Measurements from ENCODE around the gene WLS. TPM values are rescaled to one million over a fixed set of nuclear protein-coding genes. Genes with fewer than 3 reads are reported as not detected.

Gene WLS
- total and polyA plus RNA-seq, 2 experiments from 2014 or later, result 0.87 to 1.2 TPM

GRCh38 chr1:68227598-68227997 is 4.7 kb downstream of the WLS start (continued):
- TF ChIP-seq ZNF462 (CRISPR knock-in tag; IDR thresholded peaks at IDR 0.05), result no peak
- no peak for TF ChIP-seq JUNB (IDR thresholded peaks at IDR 0.05; ENCODE audit: unreplicated experiment)
- TF ChIP-seq NANOG (IDR thresholded peaks at IDR 0.05; ENCODE audit: borderline replicate concordance), result no peak
- TF ChIP-seq ZNF331 (CRISPR knock-in tag; IDR thresholded peaks at IDR 0.05; ENCODE audit: low read depth), result no peak

DNA sequence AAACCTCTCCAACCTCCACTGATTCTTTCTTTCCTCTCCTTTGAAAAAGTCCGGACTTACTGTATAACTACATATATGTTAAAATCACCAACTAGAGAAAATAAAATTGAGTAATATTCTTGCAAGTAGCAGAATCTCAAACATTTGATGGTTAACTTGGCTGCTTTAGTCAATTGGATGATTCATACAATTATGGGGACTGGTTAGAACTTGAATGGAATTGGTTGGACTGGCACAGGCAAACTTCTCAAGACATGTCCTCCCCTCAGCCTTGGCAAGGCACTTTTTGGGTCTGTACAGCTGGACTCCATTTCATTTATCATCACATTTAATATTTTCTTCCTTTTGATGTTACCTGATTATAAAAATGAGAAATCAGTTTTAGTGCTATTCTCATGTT is 6.5 kb downstream of the WLS start:
- Histone ChIP-seq H3K4me1 (ENCODE audit: insufficient read depth) (peaks cover 16% of the 10 kb centered on the region), H3K9me2 (ENCODE audit: insufficient read depth) (no peaks in the 10 kb centered on the region), H3K79me2 (replicated peaks; ENCODE audit: insufficient read depth) (no peaks in the 10 kb centered on the region), H3K27ac (ENCODE audit: low read depth) (no peak overlapping the region), H2AFZ (no peak overlapping the region), H4K20me1 (replicated peaks; ENCODE audit: insufficient read depth) (0 out of 2 replicates have a peak, but pooled peaks cover 4% of the 10 kb centered on the region), H3K4me3 (no peak overlapping the region), H3K4me2 (no peak overlapping the region; the same call in 1 of the 2 replicates), H3F3A (replicated peaks; ENCODE audit: low read depth) (no peaks in the 10 kb centered on the region), H3K27me3 (ENCODE audit: insufficient read depth) (peaks cover 73% of the 10 kb centered on the region), H3K36me3 (ENCODE audit: insufficient read depth) (no peaks in the 10 kb centered on the region)
- ATAC-seq, result no peak
- H3K36me3 Mint-ChIP-seq (ENCODE audit: low read depth), result no peaks in the 10 kb centered on the region
- H3K9me3 Mint-ChIP-seq, result peaks cover 2% of the 10 kb centered on the region; the same call in 1 of the 3 replicates
- DNase-seq (ENCODE audit: low spot score), result no peak
- H3K4me1 Mint-ChIP-seq, result peaks cover 23% of the 10 kb centered on the region
- no peak for TF ChIP-seq NANOG (IDR thresholded peaks at IDR 0.05; ENCODE audit: borderline replicate concordance)
- no peak for TF ChIP-seq CREB1 (CRISPR knock-in tag; IDR thresholded peaks at IDR 0.05; ENCODE audit: low read depth)
- no peak for TF ChIP-seq ZNF331 (CRISPR knock-in tag; IDR thresholded peaks at IDR 0.05; ENCODE audit: low read depth)
- TF ChIP-seq EZH2 (IDR thresholded peaks at IDR 0.05; ENCODE audit: low read depth, unreplicated experiment), result no peak
- H3K4me3 Mint-ChIP-seq, result no peak overlapping the region
- no peak overlapping the region for H3K27ac Mint-ChIP-seq
- H3K27me3 Mint-ChIP-seq (ENCODE audit: insufficient read depth, low read depth, poor library complexity), result peaks cover 32% of the 10 kb centered on the region
